GM10847 (cell line): ENCODE results near the gene DIAPH3.

Source experiments
- POLR2A ChIP-seq: IDR thresholded peaks from 2 replicates; pipeline ENCODE4 v1.6.1; 2011; ENCODE audit not compliant: insufficient read length; ENCODE audit errors: extremely low read depth

DIAPH3 gene

GRCh38 chr13:59888408-59888807 lies 275.3 kb downstream of the DIAPH3 start:
- TF ChIP-seq POLR2A, result no peak

- no peak for TF ChIP-seq POLR2A
Measured at GRCh38 chr13:59885076-59885475, 278.7 kb downstream of the DIAPH3 start.

- no peak for TF ChIP-seq POLR2A
Measured at GRCh38 chr13:59883885-59884284, 279.8 kb downstream of the DIAPH3 start.

- no peak for TF ChIP-seq POLR2A
Measured at GRCh38 chr13:59880468-59880867, 283.3 kb downstream of the DIAPH3 start.

- TF ChIP-seq POLR2A, result no peak
Measured at GRCh38 chr13:59879281-59879680, 284.4 kb downstream of the DIAPH3 start.

GRCh38 chr13:59877933-59878332 lies 285.8 kb downstream of the DIAPH3 start:
- no peak for TF ChIP-seq POLR2A

GRCh38 chr13:59874973-59875372 lies 288.8 kb downstream of the DIAPH3 start:
- no peak for TF ChIP-seq POLR2A

GRCh38 chr13:59873856-59874255 lies 289.9 kb downstream of the DIAPH3 start:
- TF ChIP-seq POLR2A, result no peak

- TF ChIP-seq POLR2A, result no peak
Measured at GRCh38 chr13:59873309-59873708, 290.4 kb downstream of the DIAPH3 start.

GRCh38 chr13:59867867-59868266 lies 295.9 kb downstream of the DIAPH3 start:
- no peak for TF ChIP-seq POLR2A

GRCh38 chr13:59865398-59865797 lies 298.3 kb downstream of the DIAPH3 start:
- TF ChIP-seq POLR2A, result no peak

GRCh38 chr13:59863621-59864020 lies 300.1 kb downstream of the DIAPH3 start:
- no peak for TF ChIP-seq POLR2A

GRCh38 chr13:59861676-59862075 lies 302.1 kb downstream of the DIAPH3 start:
- TF ChIP-seq POLR2A, result no peak

GRCh38 chr13:59856281-59856810 lies 307.4 kb downstream of the DIAPH3 start:
- no peak for TF ChIP-seq POLR2A

- no peak for TF ChIP-seq POLR2A
Measured at GRCh38 chr13:59846845-59847620, 316.7 kb downstream of the DIAPH3 start.

- no peak for TF ChIP-seq POLR2A
Measured at GRCh38 chr13:59843040-59843439, 320.7 kb downstream of the DIAPH3 start.

- TF ChIP-seq POLR2A, result no peak
Measured at GRCh38 chr13:59842507-59842906, 321.2 kb downstream of the DIAPH3 start.
